Lower leg skin (tissue), 4 donors: ENCODE measurements around the gene AUH. TPM values are rescaled to one million over a fixed set of nuclear protein-coding genes. Genes with fewer than 3 reads are reported as not detected.

Experiments used
- DNase-seq, 2 donors: peaks; one replicate each; pipeline ENCODE4 v3.0.0-alpha.2; 2019; ENCODE audit warnings: low spot score in 2 of 2
- H3K4me3 ChIP-seq: fragments of 200-600 bp; sonication (generic); 2 replicates; pipeline ENCODE4 v1.5.1; 2017; ENCODE audit warnings: mild to moderate bottlenecking, low read depth; ENCODE audit not compliant: poor library complexity, severe bottlenecking
- CTCF ChIP-seq, 3 donors: fragments of 450-650 bp; IDR thresholded peaks; one replicate each; pipeline ENCODE4 v1.5.1; 2016; ENCODE audit warnings: antibody characterized with exemption in 3 of 3, mild to moderate bottlenecking in 3 of 3, moderate library complexity in 2 of 3
- POLR2A ChIP-seq, 2 donors: fragments of 450-650 bp; IDR thresholded peaks; one replicate each; pipeline ENCODE4 v1.6.1; 2016 to 2017; ENCODE audit warnings: antibody characterized with exemption in 2 of 2, mild to moderate bottlenecking in 1 of 2, moderate library complexity in 1 of 2
- WGBS, 2 donors: methylation state at CpG; one replicate each; pipeline ENCODE4 v1.1.5; 2018; 5-methylcytosine and 5-hydroxymethylcytosine counted together
- intact Hi-C: fragments of 100-400 bp; cut with DNase I; formaldehyde crosslinking; loops from one replicate; pipeline ENCODE4 v1.15.0; 2023; ENCODE audit warnings: low total_unique reads
- total RNA-seq, 4 donors: library from RNA; depleted of rRNA; stranded (reverse); fragments of >200 nt; gene quantifications; one replicate each; pipeline ENCODE4 v1.1.0, GENCODE V29; 2016

AUH gene
- total RNA-seq, 4 donors from 2014 or later, result 30.7 to 54.4 (median 32.4) TPM

GRCh38 chr9:91217388-91217787 is 144.3 kb downstream of the AUH start:
- intact Hi-C loops, result no loop called here
- whole genome bisulfite sequencing, 2 donors, result 92 to 100% methylated on average over 1 of the region's 1 CpG
- H3K4me3 ChIP-seq, result no peak overlapping the region
- TF ChIP-seq POLR2A (IDR thresholded peaks at IDR 0.05), result no peak
- TF ChIP-seq CTCF (IDR thresholded peaks at IDR 0.05), result no peak
- DNase-seq, result no peak

GRCh38 chr9:91214867-91215266 is 146.9 kb downstream of the AUH start:
- H3K4me3 ChIP-seq, result no peak overlapping the region
- no peak for DNase-seq
- 30 to 46% methylated on average over 3 of the region's 3 CpGs for WGBS, 2 donors
- intact Hi-C loops, result no loop called here
- TF ChIP-seq CTCF (IDR thresholded peaks at IDR 0.05) (no peak), POLR2A (IDR thresholded peaks at IDR 0.05) (no peak)

- H3K4me3 ChIP-seq, result no peak overlapping the region
- intact Hi-C loops, result no loop called here
- WGBS, 2 donors, result 88 to 92% methylated on average over 4 of the region's 4 CpGs
- no peak for TF ChIP-seq CTCF (IDR thresholded peaks at IDR 0.05)
- TF ChIP-seq POLR2A (IDR thresholded peaks at IDR 0.05), result no peak
- no peak for DNase-seq
Observed at GRCh38 chr9:91214086-91214485, 147.6 kb downstream of the AUH start.

GRCh38 chr9:91212596-91213243 is 149.0 kb downstream of the AUH start:
- H3K4me3 ChIP-seq, result no peak overlapping the region
- 96 to 98% methylated on average over 10 of the region's 10 CpGs for WGBS, 2 donors
- intact Hi-C loops, result no loop called here
- TF ChIP-seq CTCF (IDR thresholded peaks at IDR 0.05) (no peak), POLR2A (IDR thresholded peaks at IDR 0.05) (no peak)
- no peak for DNase-seq

GRCh38 chr9:91211919-91212318 is 149.8 kb downstream of the AUH start:
- no peak overlapping the region for H3K4me3 ChIP-seq
- TF ChIP-seq POLR2A (IDR thresholded peaks at IDR 0.05), result no peak
- 72 to 75% methylated on average over 5 of the region's 5 CpGs for WGBS, 2 donors
- no peak for DNase-seq
- intact Hi-C loops, result no loop called here

GRCh38 chr9:91211414-91211813 is 150.3 kb downstream of the AUH start:
- H3K4me3 ChIP-seq, result no peak overlapping the region
- no peak for DNase-seq
- no peak for TF ChIP-seq CTCF (IDR thresholded peaks at IDR 0.05)
- no peak for TF ChIP-seq POLR2A (IDR thresholded peaks at IDR 0.05)
- WGBS, 2 donors, result 91 to 93% methylated on average over 7 of the region's 7 CpGs
- intact Hi-C loops, result no loop called here
